IMR-90 (cell line): ENCODE data around the gene ACSM6. TPM values are rescaled to one million over a fixed set of nuclear protein-coding genes. Genes with fewer than 3 reads are reported as not detected.

Experiments used
- CEBPB ChIP-seq: IDR thresholded peaks from 2 replicates; pipeline ENCODE4 v1.6.1; 2012; ENCODE audit warnings: low read depth, low read length, improper control_type of control experiment
- CTCF ChIP-seq: conservative IDR thresholded peaks from 2 replicates; pipeline ENCODE4 v1.5.1; 2012; ENCODE audit warnings: mild to moderate bottlenecking, low read depth, low read length, improper control_type of control experiment
- MXI1 ChIP-seq: IDR thresholded peaks from 2 replicates; pipeline ENCODE4 v1.6.1; 2012; ENCODE audit warnings: low read depth, mild to moderate bottlenecking, low read length, moderate library complexity, borderline replicate concordance
- RAD21 ChIP-seq: IDR thresholded peaks from 2 replicates; pipeline ENCODE4 v1.6.1; 2012; ENCODE audit warnings: low read length, improper control_type of control experiment
- RCOR1 ChIP-seq: IDR thresholded peaks from 2 replicates; pipeline ENCODE4 v1.6.1; 2012; ENCODE audit warnings: mild to moderate bottlenecking, low read length, improper control_type of control experiment; ENCODE audit not compliant: insufficient replicate concordance
- USF2 ChIP-seq: fragments of 150-350 bp; IDR thresholded peaks from 2 replicates; pipeline ENCODE4 v1.6.1; 2017; ENCODE audit warnings: mild to moderate bottlenecking, antibody characterized with exemption, low read length, low read depth
- polyA plus RNA-seq, 3 experiments: library from polyadenylated mRNA; depleted of rRNA; stranded (reverse); fragments of >200 nt; gene quantifications; 2 replicates each; pipeline ENCODE4 v1.2.3, GENCODE V29; 2012; ENCODE audit warnings: low replicate concordance in 1 of 3
- total RNA-seq: library from RNA; depleted of rRNA; stranded (reverse); fragments of >200 nt; gene quantifications from 2 replicates; pipeline ENCODE4 v1.2.3, GENCODE V29; 2012

Gene ACSM6
- total and polyA plus RNA-seq, 2 of the 4 experiments (the other 2 are of a cell fraction) = not detected

- TF ChIP-seq CTCF = no peak
- TF ChIP-seq USF2 = no peak
- TF ChIP-seq RAD21 = no peak
- TF ChIP-seq CEBPB = no peak
- no peak for TF ChIP-seq RCOR1
- TF ChIP-seq MXI1 = no peak
Observed at GRCh38 chr10:95214793-95215192, 20.8 kb downstream of the ACSM6 start (continued).
